K562 (cell line): ENCODE measurements around the gene TMEM79. TPM values are rescaled to one million over a fixed set of nuclear protein-coding genes. Genes with fewer than 3 reads are reported as not detected.
A peak's percentile ranks its signal among the peaks of the same experiment; 100 is the strongest.

Experiments
- ATAC-seq: fragments of 200-7000 bp; cut with Tn5 transposase; 3 replicates; pipeline ENCODE4 v1.9.1; 2020; ENCODE audit warnings: moderate library complexity
- BruUV-seq: library from RNA; stranded (reverse); fragments of 400-500 nt; replicated peaks from 2 replicates; lab custom pipeline; 2021; lab: Mats Ljungman, UMichigan
- CTCF ChIA-PET: fragments of 300-600 bp; formaldehyde crosslinking; extraction: SDS; loops from one replicate; lab custom pipeline; 2021; ENCODE audit warnings: low intra/inter-chr PET ratio; lab: Yijun Ruan, JAX
- POLR2A ChIA-PET: fragments of 300-600, 350-650 bp; sonication (Branson Sonifier 250); formaldehyde crosslinking; extraction: SDS; loops from one replicate; lab custom pipeline; 2021; ENCODE audit warnings: antibody characterized with exemption, inconsistent platforms; lab: Yijun Ruan, JAX
- DNase-seq, 4 experiments: peaks; one replicate each; pipeline versions ENCODE4 v3.0.0 to v3.0.0-alpha.2; 2011 to 2018; ENCODE audit warnings: low spot score in 3 of 4, mixed read lengths in 3 of 4; ENCODE audit errors: extremely low read depth in 1 of 4
- FAIRE-seq: peaks from 2 replicates; lab custom pipeline; 2011; peaks lifted over from hg19 to GRCh38; lab: Jason Lieb, UNC
- H2AFZ ChIP-seq: 2 replicates; pipeline ENCODE4 v1.6.0; 2011; ENCODE audit warnings: low read depth, low read length, control low read depth, inconsistent platforms
- H3K27ac ChIP-seq: fragments of 200-600 bp; 3 replicates; pipeline ENCODE4 v1.8.0; 2011; ENCODE audit warnings: low read depth, mild to moderate bottlenecking, control low read depth, inconsistent platforms, low read length, moderate library complexity, mixed read lengths; ENCODE audit errors: extremely low read depth
- H3K27me3 ChIP-seq, 2 experiments: fragments of 300-600 bp in 1 of 2; 2 replicates in 1 of 2; 3 replicates in 1 of 2; pipeline versions ENCODE4 v1.6.0 to v1.8.0; 2011; ENCODE audit warnings: inconsistent platforms in 2 of 2, low read length in 2 of 2, mild to moderate bottlenecking in 1 of 2, mixed read lengths in 1 of 2, moderate library complexity in 1 of 2; ENCODE audit not compliant: control insufficient read depth in 2 of 2, insufficient read depth in 2 of 2
- H3K36me3 ChIP-seq: fragments of 300-600 bp; 3 replicates; pipeline ENCODE4 v1.8.0; 2011; ENCODE audit warnings: mild to moderate bottlenecking, low read length, inconsistent platforms; ENCODE audit not compliant: control insufficient read depth, insufficient read depth
- H3K4me1 ChIP-seq, 2 experiments: fragments of 200-600 bp in 1 of 2; replicated peaks in 1 of 2; 2 replicates in 1 of 2; 3 replicates in 1 of 2; pipeline versions ENCODE4 v1.5.1 to v1.8.0; 2011; ENCODE audit warnings: inconsistent platforms in 2 of 2, low read length in 2 of 2, mild to moderate bottlenecking in 1 of 2, mixed read lengths in 1 of 2, moderate library complexity in 1 of 2; ENCODE audit not compliant: control insufficient read depth in 2 of 2, insufficient read depth in 2 of 2
- H3K4me2 ChIP-seq: 2 replicates; pipeline ENCODE4 v1.6.1; 2011; ENCODE audit warnings: low read length, control low read depth, inconsistent platforms, mixed read lengths; ENCODE audit not compliant: insufficient read depth
- H3K4me3 ChIP-seq: fragments of 200-600 bp; sonication (generic), shearing (Covaris generic); 2 replicates; pipeline ENCODE4 v1.5.1; 2016; ENCODE audit warnings: control low read depth, inconsistent platforms
- H3K79me2 ChIP-seq: fragments of 200-600 bp; 3 replicates; pipeline ENCODE4 v1.8.0; 2011; ENCODE audit warnings: low read length, inconsistent platforms; ENCODE audit not compliant: control insufficient read depth, insufficient read depth
- H3K9ac ChIP-seq, 2 experiments: 2 replicates each; pipeline versions ENCODE4 v1.6.0 to v1.6.1; 2011; ENCODE audit warnings: low read depth in 2 of 2, low read length in 2 of 2, control low read depth in 1 of 2, inconsistent platforms in 1 of 2, mild to moderate bottlenecking in 1 of 2, mixed read lengths in 1 of 2; ENCODE audit not compliant: insufficient read depth in 1 of 2
- H3K9me1 ChIP-seq: one replicate; pipeline ENCODE4 v1.6.0; 2011; ENCODE audit warnings: inconsistent platforms, mild to moderate bottlenecking, low read length, moderate library complexity; ENCODE audit not compliant: control insufficient read depth, insufficient read depth
- H3K9me3 ChIP-seq: replicated peaks from 2 replicates; pipeline ENCODE4 v1.5.1; 2011; ENCODE audit warnings: low read depth, low read length, inconsistent platforms; ENCODE audit not compliant: control insufficient read depth, insufficient read depth
- H4K20me1 ChIP-seq: replicated peaks from 2 replicates; pipeline ENCODE4 v1.6.1; 2011; ENCODE audit warnings: low read length, inconsistent platforms, mixed read lengths; ENCODE audit not compliant: control insufficient read depth, insufficient read depth
- BRCA1 ChIP-seq, 2 experiments: fragments of 450-650 bp in 1 of 2; sonication (generic) in 1 of 2; formaldehyde crosslinking in 1 of 2; IDR thresholded peaks; 2 replicates each; pipeline versions ENCODE4 v1.5.0 to v1.6.1; 2017 to 2020; ENCODE audit warnings: mild to moderate bottlenecking in 1 of 2, missing genetic modification reagents in 1 of 2
- KDM2B ChIP-seq: fragments of 250-450 bp; sonication (Bioruptor Pico); IDR thresholded peaks from 2 replicates; pipeline ENCODE4 v1.8.0; 2021; ENCODE audit warnings: mild to moderate bottlenecking, moderate library complexity
- PTRF ChIP-seq: fragments of 450-650 bp; IDR thresholded peaks from 2 replicates; pipeline ENCODE4 v1.6.1; 2016; ENCODE audit warnings: mild to moderate bottlenecking, missing genetic modification characterization, missing compliant biosample characterization
- PTTG1 ChIP-seq: fragments of 450-650 bp; IDR thresholded peaks from 2 replicates; pipeline ENCODE4 v1.6.1; 2016; ENCODE audit warnings: low read depth, mild to moderate bottlenecking, missing genetic modification characterization, missing compliant biosample characterization
- RBM15 ChIP-seq: fragments of 200-400 bp; formaldehyde crosslinking; IDR thresholded peaks from 2 replicates; pipeline ENCODE4 v1.6.1; 2018; ENCODE audit warnings: mild to moderate bottlenecking, low read length, moderate library complexity; ENCODE audit not compliant: insufficient read depth
- ZKSCAN8 ChIP-seq: fragments of 200-800 bp; sonication (Bioruptor generic); IDR thresholded peaks from 2 replicates; pipeline ENCODE4 v1.6.1; 2016; ENCODE audit warnings: missing genetic modification characterization, missing compliant biosample characterization
- ZNF212 ChIP-seq: fragments of 450-650 bp; formaldehyde crosslinking; IDR thresholded peaks from 2 replicates; pipeline ENCODE4 v1.4.0; 2020; ENCODE audit warnings: mild to moderate bottlenecking
- ZNF384 ChIP-seq: IDR thresholded peaks from 2 replicates; pipeline ENCODE4 v1.6.1; 2012; ENCODE audit warnings: low read depth, low read length, improper control_type of control experiment
- WGBS: fragments of 100-300 bp; shearing (Covaris generic); methylation state at CpG from one replicate; pipeline ENCODE4 v1.1.6; 2016; ENCODE audit warnings: low coverage, mixed read lengths; ENCODE audit not compliant: insufficient coverage; ENCODE audit errors: missing lambda C conversion rate; 5-methylcytosine and 5-hydroxymethylcytosine counted together
- in situ Hi-C: fragments of 300-500 bp; cut with MboI; formaldehyde crosslinking; loops from 4 replicates; pipeline ENCODE4 v1.15.0; 2018; ENCODE audit warnings: inconsistent platforms, mixed read lengths
- intact Hi-C: fragments of 100-400 bp; cut with micrococcal nuclease; formaldehyde crosslinking; loops from 2 replicates; pipeline ENCODE4 v1.14.2; 2022
- polyA plus RNA-seq, 8 experiments: library from polyadenylated mRNA; depleted of rRNA in 4 of 8; stranded (reverse) in 5 of 8; unstranded in 3 of 8; fragments of >200 nt; fragmentation: Nextera tagmentation in 2 of 8; fragmentation: Illumina TruSeq in 1 of 8; extraction: Ambion mirVana in 2 of 8; extraction: Trizol in 1 of 8; gene quantifications; 2 replicates each; pipeline versions ENCODE4 v1.2.1 to v1.2.3, GENCODE V29; 2011 to 2014; ENCODE audit warnings: inconsistent platforms in 1 of 8, missing spikeins in 1 of 8
- total RNA-seq, 7 experiments: library from RNA; depleted of rRNA in 6 of 7; stranded (reverse); fragments of >200 nt in 6 of 7; fragmentation: Illumina TruSeq in 2 of 7; extraction: Trizol in 2 of 7; gene quantifications; 2 replicates each; pipeline versions ENCODE4 v1.2.1 to v1.2.3, GENCODE V29; 2011 to 2021; ENCODE audit warnings: low replicate concordance in 1 of 7
- TF ChIP-seq, protein P1 (sequence below): fragments of 450-650 bp; formaldehyde crosslinking; conservative IDR thresholded peaks from 2 replicates; pipeline ENCODE4 v1.4.0; 2022; ENCODE audit warnings: mild to moderate bottlenecking, missing genetic modification characterization
- TF ChIP-seq, protein P2 (sequence below): fragments of 200-800 bp; sonication (Bioruptor generic); IDR thresholded peaks from 2 replicates; pipeline ENCODE4 v1.6.1; 2016; ENCODE audit warnings: missing genetic modification characterization, missing compliant biosample characterization
- TF ChIP-seq, protein P3 (sequence below): sonication (generic); formaldehyde crosslinking; IDR thresholded peaks from 2 replicates; pipeline ENCODE4 v1.8.0; 2022; ENCODE audit warnings: mild to moderate bottlenecking, missing genetic modification reagents
- TF ChIP-seq, protein P4 (sequence below): fragments of 250-450 bp; sonication (Bioruptor Pico); IDR thresholded peaks from 2 replicates; pipeline ENCODE4 v1.4.0; 2020; ENCODE audit warnings: borderline replicate concordance

TMEM79 gene
- total and polyA plus RNA-seq, 9 of the 15 experiments (the other 6 are each of a cell fraction or from before 2014, with no cell fraction given): 0.69 to 6.8 (median 4.0) TPM

DNA sequence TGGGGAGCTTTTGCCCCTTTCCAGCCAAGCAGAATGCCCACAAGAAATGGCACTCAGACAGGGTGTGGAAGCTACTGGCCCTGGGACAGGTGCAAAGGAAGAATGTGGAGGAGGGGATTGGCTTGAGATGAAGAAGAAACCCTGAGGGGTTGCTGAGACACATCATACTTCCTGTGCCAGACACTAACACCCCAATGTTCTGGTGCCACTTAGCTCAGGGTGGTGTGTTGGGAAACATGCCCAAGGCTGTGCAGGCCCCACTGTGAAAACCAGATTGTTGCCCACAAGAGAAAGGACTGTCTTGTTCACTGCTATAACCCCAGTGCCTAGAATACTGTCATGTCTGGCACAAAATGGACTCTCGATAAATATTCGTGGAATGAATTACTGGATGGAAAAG lies 26.4 kb upstream of the TMEM79 start:
- Histone ChIP-seq H2AFZ (no peak overlapping the region), H3K36me3 (peaks cover 86% of the 10 kb centered on the region), H3K9me1 (no peaks in the 10 kb centered on the region), H3K4me3 (no peak overlapping the region), H3K4me1 (peaks cover 10 to 13% of the 10 kb centered on the region in 2 experiments; a peak in 4 of 5 replicates), H3K4me2 (no peak overlapping the region), H3K9me3 (no peaks in the 10 kb centered on the region), H3K79me2 (no peaks in the 10 kb centered on the region), H3K9ac (peak overlapping the region in 1 of 2 experiments; percentile 61; a peak in 1 of 4 replicates), H4K20me1 (no peaks in the 10 kb centered on the region), H3K27me3 (no peaks in the 10 kb centered on the region), H3K27ac (peak overlapping the region; percentile 59; the same call in 2 of the 3 replicates)
- in situ Hi-C loops: no loop called here
- intact Hi-C loops: no loop called here
- 69% methylated on average over 2 of the region's 2 CpGs for WGBS
- DNase-seq (no peak), FAIRE-seq (no peak), ATAC-seq (no peak)
- ChIA-PET POLR2A (interaction anchor here (0.6 to 1.8 kb wide), 5 partner anchors 11 to 212 kb away, joined by 3 to 6 read pairs (median 4); partner anchors contain the start of genes SMG5 and TMEM79), CTCF (no interaction called here)
- BruUV-seq: no TSS peak
- TF ChIP-seq ZNF212 (CRISPR knock-in tag) (no peak), KDM2B (CRISPR knock-in tag) (no peak), PTRF (no peak), RBM15 (no peak), ZNF384 (no peak), PTTG1 (tag) (no peak), ZKSCAN8 (CRISPR knock-in tag) (no peak), BRCA1 (IDR thresholded peaks at IDR 0.05) (no peak), BRCA1 (CRISPR knock-in tag; IDR thresholded peaks at IDR 0.05) (no peak)
- TF ChIP-seq, protein P1, sequence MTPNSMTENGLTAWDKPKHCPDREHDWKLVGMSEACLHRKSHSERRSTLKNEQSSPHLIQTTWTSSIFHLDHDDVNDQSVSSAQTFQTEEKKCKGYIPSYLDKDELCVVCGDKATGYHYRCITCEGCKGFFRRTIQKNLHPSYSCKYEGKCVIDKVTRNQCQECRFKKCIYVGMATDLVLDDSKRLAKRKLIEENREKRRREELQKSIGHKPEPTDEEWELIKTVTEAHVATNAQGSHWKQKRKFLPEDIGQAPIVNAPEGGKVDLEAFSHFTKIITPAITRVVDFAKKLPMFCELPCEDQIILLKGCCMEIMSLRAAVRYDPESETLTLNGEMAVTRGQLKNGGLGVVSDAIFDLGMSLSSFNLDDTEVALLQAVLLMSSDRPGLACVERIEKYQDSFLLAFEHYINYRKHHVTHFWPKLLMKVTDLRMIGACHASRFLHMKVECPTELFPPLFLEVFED (CRISPR knock-in tag): no peak
- TF ChIP-seq, protein P2, sequence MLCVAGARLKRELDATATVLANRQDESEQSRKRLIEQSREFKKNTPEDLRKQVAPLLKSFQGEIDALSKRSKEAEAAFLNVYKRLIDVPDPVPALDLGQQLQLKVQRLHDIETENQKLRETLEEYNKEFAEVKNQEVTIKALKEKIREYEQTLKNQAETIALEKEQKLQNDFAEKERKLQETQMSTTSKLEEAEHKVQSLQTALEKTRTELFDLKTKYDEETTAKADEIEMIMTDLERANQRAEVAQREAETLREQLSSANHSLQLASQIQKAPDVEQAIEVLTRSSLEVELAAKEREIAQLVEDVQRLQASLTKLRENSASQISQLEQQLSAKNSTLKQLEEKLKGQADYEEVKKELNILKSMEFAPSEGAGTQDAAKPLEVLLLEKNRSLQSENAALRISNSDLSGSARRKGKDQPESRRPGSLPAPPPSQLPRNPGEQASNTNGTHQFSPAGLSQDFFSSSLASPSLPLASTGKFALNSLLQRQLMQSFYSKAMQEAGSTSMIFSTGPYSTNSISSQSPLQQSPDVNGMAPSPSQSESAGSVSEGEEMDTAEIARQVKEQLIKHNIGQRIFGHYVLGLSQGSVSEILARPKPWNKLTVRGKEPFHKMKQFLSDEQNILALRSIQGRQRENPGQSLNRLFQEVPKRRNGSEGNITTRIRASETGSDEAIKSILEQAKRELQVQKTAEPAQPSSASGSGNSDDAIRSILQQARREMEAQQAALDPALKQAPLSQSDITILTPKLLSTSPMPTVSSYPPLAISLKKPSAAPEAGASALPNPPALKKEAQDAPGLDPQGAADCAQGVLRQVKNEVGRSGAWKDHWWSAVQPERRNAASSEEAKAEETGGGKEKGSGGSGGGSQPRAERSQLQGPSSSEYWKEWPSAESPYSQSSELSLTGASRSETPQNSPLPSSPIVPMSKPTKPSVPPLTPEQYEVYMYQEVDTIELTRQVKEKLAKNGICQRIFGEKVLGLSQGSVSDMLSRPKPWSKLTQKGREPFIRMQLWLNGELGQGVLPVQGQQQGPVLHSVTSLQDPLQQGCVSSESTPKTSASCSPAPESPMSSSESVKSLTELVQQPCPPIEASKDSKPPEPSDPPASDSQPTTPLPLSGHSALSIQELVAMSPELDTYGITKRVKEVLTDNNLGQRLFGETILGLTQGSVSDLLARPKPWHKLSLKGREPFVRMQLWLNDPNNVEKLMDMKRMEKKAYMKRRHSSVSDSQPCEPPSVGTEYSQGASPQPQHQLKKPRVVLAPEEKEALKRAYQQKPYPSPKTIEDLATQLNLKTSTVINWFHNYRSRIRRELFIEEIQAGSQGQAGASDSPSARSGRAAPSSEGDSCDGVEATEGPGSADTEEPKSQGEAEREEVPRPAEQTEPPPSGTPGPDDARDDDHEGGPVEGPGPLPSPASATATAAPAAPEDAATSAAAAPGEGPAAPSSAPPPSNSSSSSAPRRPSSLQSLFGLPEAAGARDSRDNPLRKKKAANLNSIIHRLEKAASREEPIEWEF (CRISPR knock-in tag): no peak
- TF ChIP-seq, protein P3, sequence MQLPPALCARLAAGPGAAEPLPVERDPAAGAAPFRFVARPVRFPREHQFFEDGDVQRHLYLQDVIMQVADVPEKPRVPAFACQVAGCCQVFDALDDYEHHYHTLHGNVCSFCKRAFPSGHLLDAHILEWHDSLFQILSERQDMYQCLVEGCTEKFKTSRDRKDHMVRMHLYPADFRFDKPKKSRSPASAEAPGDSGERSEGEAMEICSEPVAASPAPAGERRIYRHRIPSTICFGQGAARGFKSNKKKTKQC (CRISPR knock-in tag): no peak
- TF ChIP-seq, protein P4, sequence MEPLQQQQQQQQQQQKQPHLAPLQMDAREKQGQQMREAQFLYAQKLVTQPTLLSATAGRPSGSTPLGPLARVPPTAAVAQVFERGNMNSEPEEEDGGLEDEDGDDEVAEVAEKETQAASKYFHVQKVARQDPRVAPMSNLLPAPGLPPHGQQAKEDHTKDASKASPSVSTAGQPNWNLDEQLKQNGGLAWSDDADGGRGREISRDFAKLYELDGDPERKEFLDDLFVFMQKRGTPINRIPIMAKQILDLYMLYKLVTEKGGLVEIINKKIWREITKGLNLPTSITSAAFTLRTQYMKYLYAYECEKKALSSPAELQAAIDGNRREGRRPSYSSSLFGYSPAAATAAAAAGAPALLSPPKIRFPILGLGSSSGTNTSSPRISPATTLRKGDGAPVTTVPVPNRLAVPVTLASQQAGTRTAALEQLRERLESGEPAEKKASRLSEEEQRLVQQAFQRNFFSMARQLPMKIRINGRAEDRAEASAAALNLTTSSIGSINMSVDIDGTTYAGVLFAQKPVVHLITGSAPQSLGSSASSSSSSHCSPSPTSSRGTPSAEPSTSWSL (CRISPR knock-in tag): no peak
